Stimulated activated CD4-positive, alpha-beta T cell treated with anti-CD3 and anti-CD28 coated beads, Interleukin-1b, Interleukin-23, amount 100 ng/mL, for 48 hours (primary cell): ENCODE results near the gene MZF1.
A peak's percentile ranks its signal among the peaks of the same experiment; 100 is the strongest.
"Not testable (repeated sequence)": the region's sequence is repeated elsewhere in the genome, so short reads cannot be mapped to it uniquely, and the experiment has no call there.

Experiments used
- DNase-seq: peaks from one replicate; pipeline ENCODE4 v3.0.0-alpha.2; 2020

MZF1 gene

GRCh38 chr19:58555369-58555885, 17.7 kb downstream of the MZF1 start:
- DNase-seq, result no peak

- peak; percentile 98 for DNase-seq
Measured at GRCh38 chr19:58554494-58555368, 18.4 kb downstream of the MZF1 start, which contains the start of gene CHMP2A. Gene CHMP2A (minus strand): TSS chr19:58555105. CDS start chr19:58554212, 893 bp downstream.

- no peak for DNase-seq
Measured at GRCh38 chr19:58553799-58554493, 19.2 kb downstream of the MZF1 start.

GRCh38 chr19:58552655-58553054, 20.5 kb downstream of the MZF1 start:
- DNase-seq, result no peak

GRCh38 chr19:58551577-58552471, 21.3 kb downstream of the MZF1 start:
- DNase-seq, result no peak

GRCh38 chr19:58551123-58551497, 22.0 kb downstream of the MZF1 start:
- no peak for DNase-seq

GRCh38 chr19:58550362-58551122, 22.6 kb downstream of the MZF1 start:
- no peak for DNase-seq

- DNase-seq, result no peak
Measured at GRCh38 chr19:58549664-58550361, 23.3 kb downstream of the MZF1 start.

GRCh38 chr19:58548859-58549663, 24.1 kb downstream of the MZF1 start:
- DNase-seq, result no peak

GRCh38 chr19:58547323-58548312, 25.5 kb downstream of the MZF1 start:
- no peak for DNase-seq

GRCh38 chr19:58546019-58546530, 27.1 kb downstream of the MZF1 start:
- no peak for DNase-seq

- DNase-seq, result no peak
Measured at GRCh38 chr19:58545286-58546018, 27.7 kb downstream of the MZF1 start.

GRCh38 chr19:58544591-58545285, 28.4 kb downstream of the MZF1 start:
- peak; percentile 71 for DNase-seq

- peak; percentile 100 for DNase-seq
Measured at GRCh38 chr19:58543826-58544590, 29.1 kb downstream of the MZF1 start, which contains the start of gene TRIM28. Gene TRIM28 (plus strand): TSS chr19:58544064. CDS start chr19:58544758, 694 bp downstream.

- DNase-seq, result not testable (repeated sequence)
Measured at GRCh38 chr19:58542641-58543372, 30.3 kb downstream of the MZF1 start.

- not testable (repeated sequence) for DNase-seq
Measured at GRCh38 chr19:58539169-58539559, 34.0 kb downstream of the MZF1 start.
